IPS DF 19.7 (cell line): ENCODE measurements around the gene IFNA21.
"Not testable (repeated sequence)": the region's sequence is repeated elsewhere in the genome, so short reads cannot be mapped to it uniquely, and the experiment has no call there.

Experiments used
- DNase-seq: peaks from one replicate; pipeline ENCODE4 v3.0.0-alpha.2; 2013; ENCODE audit warnings: low read depth, low spot score

IFNA21 gene

GRCh38 chr9:21141427-21141882, 25.0 kb downstream of the IFNA21 start, which contains the start of gene IFNW1:
Gene IFNW1 (minus strand): TSS chr9:21141832. CDS start chr9:21141570, 262 bp downstream.
- no peak for DNase-seq

GRCh38 chr9:21137020-21137419, 29.4 kb downstream of the IFNA21 start:
- no peak for DNase-seq

GRCh38 chr9:21135736-21136135, 30.7 kb downstream of the IFNA21 start:
- DNase-seq, result no peak

- not testable (repeated sequence) for DNase-seq
These were observed 38.3 kb downstream of the IFNA21 start for GRCh38 chr9:21128186-21128585.

GRCh38 chr9:21121595-21122251, 44.7 kb downstream of the IFNA21 start:
- DNase-seq, result no peak

- DNase-seq, result no peak
These were observed 45.4 kb downstream of the IFNA21 start for GRCh38 chr9:21121079-21121478.

GRCh38 chr9:21119093-21119770, 47.2 kb downstream of the IFNA21 start:
- DNase-seq, result no peak
